ENCODE results near the gene UBE2I.
"Not testable (repeated sequence)": the region's sequence is repeated elsewhere in the genome, so short reads cannot be mapped to it uniquely, and the experiment has no call there.

UBE2I gene

GRCh38 chr16:1308977-1309885 is at the start of gene UBE2I:
Gene UBE2I (plus strand): TSS chr16:1309636. CDS start chr16:1314031, 4,395 bp downstream.
- peak; percentile 84 for DNase-seq

GRCh38 chr16:1259760-1260068 is 49.7 kb upstream of the UBE2I start:
- no peak for DNase-seq

- DNase-seq = no peak
Observed at GRCh38 chr16:1260101-1260680, 49.2 kb upstream of the UBE2I start.

DNA sequence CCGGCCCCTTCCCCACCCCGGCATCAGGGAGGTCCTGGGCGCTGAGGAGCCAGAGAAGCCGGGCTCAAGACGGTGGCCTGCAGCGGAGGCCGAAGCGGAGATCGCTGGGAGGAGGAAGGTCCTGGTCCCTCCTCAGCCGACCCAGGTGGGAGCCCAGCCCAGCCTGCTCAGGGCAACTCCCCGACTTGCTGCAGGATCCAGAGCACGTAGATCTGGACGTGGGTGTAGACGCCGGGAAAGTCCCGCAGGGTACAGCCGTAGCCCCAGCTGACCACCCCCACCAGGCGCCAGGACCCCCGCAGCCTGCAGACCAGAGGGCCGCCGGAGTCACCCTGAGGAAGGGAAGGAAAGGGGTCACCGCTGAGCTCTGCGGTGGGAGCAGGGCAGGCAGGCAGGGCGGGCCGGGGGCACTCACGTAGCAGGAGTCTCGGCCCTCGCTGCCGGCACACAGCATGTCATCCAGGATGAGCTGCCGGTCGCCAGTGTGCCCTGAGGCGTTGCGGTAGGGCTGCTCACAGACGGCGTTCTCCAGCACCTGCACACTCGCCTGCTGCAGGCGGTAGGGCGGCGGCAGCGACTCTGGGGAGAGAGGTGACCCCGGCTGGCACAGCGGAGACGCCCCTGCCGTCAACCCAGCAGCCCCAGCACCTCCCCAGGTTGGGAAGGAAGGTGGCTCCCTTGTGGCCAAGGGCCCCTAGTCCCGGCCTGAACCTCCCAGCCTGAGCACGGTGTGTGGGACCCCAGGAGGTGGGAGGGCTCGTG is 48.1 kb upstream of the UBE2I start:
- DNase-seq = no peak

- no peak for DNase-seq
Observed at GRCh38 chr16:1262210-1262845, 47.1 kb upstream of the UBE2I start.

DNA sequence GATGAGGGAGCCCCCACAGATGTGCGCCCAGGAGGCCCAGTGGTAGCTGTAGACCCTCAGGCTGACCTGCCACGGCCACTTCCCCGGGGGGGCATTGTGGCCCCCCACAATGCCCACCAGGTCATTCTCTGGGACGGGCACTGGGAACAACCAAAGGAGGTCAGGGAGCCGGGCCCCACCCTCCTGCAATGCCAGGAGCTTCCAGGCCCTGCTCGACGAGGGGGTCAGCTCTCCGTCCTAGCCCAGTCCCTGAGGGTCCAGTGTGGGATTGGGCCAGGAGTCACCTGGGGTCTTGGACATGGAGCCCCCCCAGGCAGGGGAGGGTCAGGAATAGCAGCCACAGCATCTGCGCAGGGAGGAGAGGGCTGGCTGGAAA is 46.6 kb upstream of the UBE2I start:
- DNase-seq = no peak

DNA sequence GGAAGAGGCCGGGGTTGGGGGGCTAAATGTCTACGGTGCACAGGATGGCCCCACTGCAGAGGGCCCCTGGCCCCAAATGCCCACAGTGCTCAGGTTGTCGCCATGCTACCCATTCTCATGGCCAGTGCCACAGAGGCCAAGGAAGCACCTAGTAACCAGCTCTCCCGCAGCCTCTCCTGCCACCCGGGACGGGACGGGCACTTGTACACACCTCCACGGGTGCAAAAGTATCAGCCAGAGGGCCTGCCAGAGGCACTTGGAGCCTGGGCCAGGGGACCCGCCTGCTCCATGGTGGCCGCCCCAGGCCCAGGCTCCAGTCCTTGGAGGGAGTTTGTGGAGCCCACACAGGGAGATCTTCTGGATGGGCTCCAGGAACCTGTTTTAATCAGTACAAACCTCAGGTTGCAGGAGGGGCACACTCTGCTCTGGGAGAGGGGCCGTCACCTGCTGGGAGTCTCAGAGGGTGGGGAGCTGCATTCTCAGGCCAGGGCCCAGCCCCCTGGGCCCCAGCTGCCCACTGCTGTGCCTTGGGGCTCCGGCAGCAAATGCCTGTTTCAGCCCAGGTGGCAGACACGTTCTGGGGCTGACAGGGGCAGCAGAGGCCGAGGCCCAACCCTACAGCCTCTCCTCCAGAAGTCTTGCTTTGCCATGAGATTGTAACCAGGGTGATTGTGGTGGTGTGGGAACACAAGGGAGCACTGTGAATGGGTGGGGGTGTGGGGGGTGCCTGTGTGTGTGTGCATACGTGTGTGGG is 45.7 kb upstream of the UBE2I start:
- DNase-seq = no peak

- DNase-seq = no peak
Observed at GRCh38 chr16:1264345-1265089, 44.9 kb upstream of the UBE2I start.

DNA sequence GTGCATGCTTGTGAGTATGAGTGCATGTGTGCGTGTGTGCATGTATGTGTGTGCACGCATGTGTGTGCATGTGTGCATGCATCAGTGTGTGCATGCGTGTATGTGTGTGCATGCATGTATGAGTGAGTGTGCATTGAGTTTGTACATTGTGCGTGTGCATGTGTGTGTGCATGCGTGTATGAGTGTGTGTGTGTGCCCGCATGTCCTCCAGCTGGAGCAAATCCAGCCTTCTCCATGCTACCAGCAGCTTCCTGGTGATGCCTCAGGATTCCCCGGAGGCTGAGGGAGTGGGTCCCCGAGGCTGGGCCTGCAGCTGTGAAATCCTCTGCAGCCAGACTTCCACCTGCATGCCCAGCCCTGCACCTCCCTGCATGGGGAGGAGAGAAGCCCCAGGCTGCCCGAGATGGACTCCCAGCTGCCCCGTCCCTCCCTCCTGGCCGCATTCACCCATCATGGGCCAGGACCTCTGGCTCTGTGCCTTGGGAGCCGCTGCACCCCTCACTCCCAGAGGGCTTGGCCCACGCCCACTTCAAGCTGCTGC is 44.3 kb upstream of the UBE2I start:
- DNase-seq = no peak

DNA sequence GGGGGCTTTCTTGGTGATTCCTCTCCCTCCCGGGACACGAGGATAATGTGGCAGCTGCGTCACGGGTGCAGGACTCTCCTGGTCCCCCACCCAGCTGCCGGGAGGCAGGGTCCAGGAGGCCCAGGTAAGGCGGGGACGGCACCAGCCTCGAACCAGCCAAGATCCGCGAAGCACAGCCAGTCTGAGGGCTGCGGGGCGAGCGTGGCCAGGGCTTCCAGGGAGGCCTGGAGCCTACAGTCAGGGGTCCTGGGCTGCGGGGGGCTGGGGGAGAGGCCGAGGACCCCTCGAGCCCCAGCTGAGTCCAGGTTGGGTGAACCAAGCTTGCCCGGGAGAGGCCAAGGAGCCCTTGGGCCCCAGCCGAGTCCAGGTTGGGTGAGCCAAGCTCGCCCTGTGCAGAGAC is 43.6 kb upstream of the UBE2I start:
- DNase-seq = no peak

DNA sequence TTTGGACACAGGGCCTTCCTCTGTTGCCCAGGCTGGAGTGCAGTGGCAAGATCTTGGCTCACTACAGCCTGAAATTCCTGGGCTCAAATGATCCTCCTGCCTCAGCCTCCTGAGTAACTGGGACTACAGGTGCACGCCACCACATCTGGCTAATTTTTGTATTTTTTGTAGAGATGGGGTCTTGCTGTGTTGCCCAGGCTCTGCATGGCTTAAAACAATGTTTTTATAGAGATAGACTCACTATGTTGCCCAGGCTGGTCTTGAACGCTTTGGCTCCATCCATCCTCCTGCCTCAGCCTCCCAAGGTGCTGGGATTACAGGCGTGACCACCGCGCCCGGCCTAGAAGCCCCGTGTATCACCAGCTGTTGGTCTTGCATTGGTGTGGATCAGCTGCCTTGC is 40.0 kb upstream of the UBE2I start:
- DNase-seq = not testable (repeated sequence)

DNA sequence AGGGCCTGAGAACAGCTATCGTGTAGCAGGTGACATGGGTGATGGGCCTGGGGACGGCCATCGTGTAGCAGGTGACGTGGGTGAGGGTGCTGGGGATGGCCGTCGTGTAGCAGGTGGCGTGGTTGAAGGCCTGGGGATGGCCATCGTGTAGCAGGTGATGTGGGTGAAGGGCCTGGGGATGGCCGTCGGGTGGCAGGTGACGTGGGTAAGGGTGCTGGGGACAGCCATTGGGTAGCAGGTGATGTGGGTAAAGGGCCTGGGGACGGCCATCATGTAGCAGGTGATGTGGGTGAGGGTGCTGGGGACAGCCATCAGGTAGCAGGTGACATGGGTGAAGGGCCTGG is 38.1 kb upstream of the UBE2I start:
- DNase-seq = no peak

- DNase-seq = peak; percentile 24
Observed at GRCh38 chr16:1271724-1272413, 37.6 kb upstream of the UBE2I start.

DNA sequence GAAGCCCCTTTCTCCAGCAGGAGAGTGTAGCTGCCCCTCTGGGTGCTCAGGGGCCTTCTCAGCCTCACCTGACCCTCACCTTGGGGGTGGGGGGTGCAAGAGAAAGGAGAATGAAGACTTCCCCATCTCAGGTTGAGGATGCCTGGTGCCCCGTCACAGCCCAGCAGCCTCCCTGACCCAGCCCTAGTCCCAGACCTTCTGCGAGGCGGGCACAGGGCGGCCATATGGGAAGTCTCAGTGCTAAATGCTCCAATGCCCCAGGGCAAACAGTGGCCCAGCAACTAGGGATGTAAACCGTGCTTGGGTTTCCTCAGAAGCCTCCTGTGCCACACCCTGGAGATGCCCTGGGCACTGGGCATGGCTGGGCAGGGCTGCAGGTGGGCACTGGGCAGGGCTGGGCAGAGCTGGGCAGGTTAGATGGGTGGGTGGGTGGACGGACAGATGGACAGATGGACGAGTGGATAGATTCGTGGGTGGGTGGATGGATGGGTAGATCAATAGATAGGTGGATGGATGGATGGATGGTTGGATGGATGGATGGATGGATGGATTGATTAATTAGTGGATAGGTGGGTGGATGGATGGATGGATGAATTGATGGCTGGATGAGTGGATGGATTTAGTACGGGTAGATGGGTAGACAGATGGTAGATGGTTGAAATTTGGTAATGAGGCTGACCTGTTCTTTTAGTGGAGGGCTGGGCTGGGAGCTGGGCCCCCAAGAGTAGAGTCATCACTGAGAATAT is 36.8 kb upstream of the UBE2I start:
- DNase-seq = no peak

- DNase-seq = no peak
Observed at GRCh38 chr16:1273816-1274215, 35.6 kb upstream of the UBE2I start.

DNA sequence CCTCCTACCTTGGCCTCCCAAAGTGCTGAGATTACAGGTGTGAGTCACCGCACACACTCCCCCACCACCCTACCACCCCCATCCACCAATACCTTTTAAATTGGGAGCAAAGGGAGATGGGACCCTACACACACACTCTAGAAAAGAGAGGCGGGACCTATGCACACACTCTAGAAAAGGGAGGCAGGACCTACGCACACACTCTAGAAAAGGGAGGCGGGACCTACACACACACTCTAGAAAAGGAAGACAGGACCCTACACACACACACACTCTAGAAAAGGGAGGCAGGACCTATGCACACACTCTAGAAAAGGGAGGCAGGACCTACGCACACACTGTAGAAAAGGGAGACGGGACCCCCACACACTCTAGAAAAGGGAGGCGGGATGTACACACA is 34.7 kb upstream of the UBE2I start:
- no peak for DNase-seq

- no peak for DNase-seq
Observed at GRCh38 chr16:1275791-1276579, 33.5 kb upstream of the UBE2I start.

DNA sequence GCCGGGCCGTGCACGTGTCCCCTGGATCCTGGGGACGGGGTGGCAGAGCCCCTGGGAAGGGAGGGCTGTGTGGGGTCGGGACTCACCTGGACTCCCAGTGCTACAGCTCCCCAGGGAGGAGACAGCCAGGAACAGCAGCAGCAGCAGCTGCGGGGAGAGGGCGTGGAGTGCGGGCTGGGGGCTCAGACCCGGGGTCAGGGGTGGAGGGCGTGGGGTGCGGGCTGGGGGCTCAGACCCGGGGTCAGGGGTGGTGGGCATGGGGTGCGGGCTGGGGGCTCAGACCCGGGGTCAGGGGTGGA is 32.9 kb upstream of the UBE2I start:
- no peak for DNase-seq

- no peak for DNase-seq
Observed at GRCh38 chr16:1277151-1277598, 32.3 kb upstream of the UBE2I start.

All from NCI-H1694 (cell line).